ENCODE data around the gene MTCL3.

Gene MTCL3

GRCh38 chr6:127477658-127478057 lies 41.5 kb downstream of the MTCL3 start:
- peaks cover 27% of the 10 kb centered on the region for H3K79me2 ChIP-seq (replicated peaks; ENCODE audit: insufficient read depth, low read length)
- no peaks in the 10 kb centered on the region for H3K27me3 ChIP-seq (ENCODE audit: insufficient read depth, low read depth, low read length)
- no peak overlapping the region for H3K9ac ChIP-seq (ENCODE audit: low read length)
- peaks cover 53% of the 10 kb centered on the region for H3K36me3 ChIP-seq (ENCODE audit: insufficient read depth, low read length)
- no peaks in the 10 kb centered on the region for H3F3A ChIP-seq (ENCODE audit: insufficient read depth, low read length, poor library complexity, severe bottlenecking)
- H3K27ac ChIP-seq (ENCODE audit: low read length), result no peak overlapping the region
- H3K9me2 ChIP-seq (ENCODE audit: insufficient read depth, low read length), result no peaks in the 10 kb centered on the region
- no peaks in the 10 kb centered on the region for H3K9me3 ChIP-seq (ENCODE audit: low read length)
- no peak for TF ChIP-seq TAF1 (IDR thresholded peaks at IDR 0.05; ENCODE audit: low read depth)
- TF ChIP-seq, protein P1, sequence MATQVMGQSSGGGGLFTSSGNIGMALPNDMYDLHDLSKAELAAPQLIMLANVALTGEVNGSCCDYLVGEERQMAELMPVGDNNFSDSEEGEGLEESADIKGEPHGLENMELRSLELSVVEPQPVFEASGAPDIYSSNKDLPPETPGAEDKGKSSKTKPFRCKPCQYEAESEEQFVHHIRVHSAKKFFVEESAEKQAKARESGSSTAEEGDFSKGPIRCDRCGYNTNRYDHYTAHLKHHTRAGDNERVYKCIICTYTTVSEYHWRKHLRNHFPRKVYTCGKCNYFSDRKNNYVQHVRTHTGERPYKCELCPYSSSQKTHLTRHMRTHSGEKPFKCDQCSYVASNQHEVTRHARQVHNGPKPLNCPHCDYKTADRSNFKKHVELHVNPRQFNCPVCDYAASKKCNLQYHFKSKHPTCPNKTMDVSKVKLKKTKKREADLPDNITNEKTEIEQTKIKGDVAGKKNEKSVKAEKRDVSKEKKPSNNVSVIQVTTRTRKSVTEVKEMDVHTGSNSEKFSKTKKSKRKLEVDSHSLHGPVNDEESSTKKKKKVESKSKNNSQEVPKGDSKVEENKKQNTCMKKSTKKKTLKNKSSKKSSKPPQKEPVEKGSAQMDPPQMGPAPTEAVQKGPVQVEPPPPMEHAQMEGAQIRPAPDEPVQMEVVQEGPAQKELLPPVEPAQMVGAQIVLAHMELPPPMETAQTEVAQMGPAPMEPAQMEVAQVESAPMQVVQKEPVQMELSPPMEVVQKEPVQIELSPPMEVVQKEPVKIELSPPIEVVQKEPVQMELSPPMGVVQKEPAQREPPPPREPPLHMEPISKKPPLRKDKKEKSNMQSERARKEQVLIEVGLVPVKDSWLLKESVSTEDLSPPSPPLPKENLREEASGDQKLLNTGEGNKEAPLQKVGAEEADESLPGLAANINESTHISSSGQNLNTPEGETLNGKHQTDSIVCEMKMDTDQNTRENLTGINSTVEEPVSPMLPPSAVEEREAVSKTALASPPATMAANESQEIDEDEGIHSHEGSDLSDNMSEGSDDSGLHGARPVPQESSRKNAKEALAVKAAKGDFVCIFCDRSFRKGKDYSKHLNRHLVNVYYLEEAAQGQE (IDR thresholded peaks at IDR 0.05; ENCODE audit: borderline replicate concordance), result no peak
- TF ChIP-seq SMC3 (conservative IDR thresholded peaks at IDR 0.05; ENCODE audit: poor library complexity), result no peak
- H4K20me1 ChIP-seq (ENCODE audit: insufficient read depth), result peaks cover 8% of the 10 kb centered on the region
- no peak overlapping the region for H3K4me2 ChIP-seq (ENCODE audit: low read length)
- no peak overlapping the region for H2AFZ ChIP-seq (ENCODE audit: low read depth, low read length)
- H3K4me3 ChIP-seq (ENCODE audit: low read length), result no peak overlapping the region

DNA sequence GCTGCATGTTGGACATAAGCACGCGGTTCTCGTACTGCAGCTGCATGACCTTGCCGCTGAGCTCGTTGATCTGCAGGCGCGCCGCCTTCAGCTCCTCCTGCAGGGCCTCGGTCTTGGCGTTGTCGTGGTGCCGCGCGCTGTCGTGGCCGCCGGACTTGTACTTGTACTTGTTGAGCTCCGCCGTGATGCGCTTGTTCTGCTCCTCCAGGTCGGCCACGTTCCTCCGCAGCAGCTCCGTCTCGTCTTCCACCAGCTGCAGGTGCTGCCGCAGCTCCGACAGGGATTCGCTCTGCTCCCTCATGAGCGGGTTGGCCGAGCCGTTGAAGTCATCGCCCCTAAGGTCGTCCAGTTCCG lies 43.3 kb downstream of the MTCL3 start:
- Histone ChIP-seq H2AFZ (ENCODE audit: low read depth, low read length) (no peak overlapping the region), H3K9me3 (ENCODE audit: low read length) (no peaks in the 10 kb centered on the region), H3K4me3 (ENCODE audit: low read length) (no peak overlapping the region), H3K9me2 (ENCODE audit: insufficient read depth, low read length) (no peaks in the 10 kb centered on the region), H3K79me2 (replicated peaks; ENCODE audit: insufficient read depth, low read length) (peaks cover 33% of the 10 kb centered on the region), H3K27ac (ENCODE audit: low read length) (no peak overlapping the region), H3K36me3 (ENCODE audit: insufficient read depth, low read length) (peaks cover 47% of the 10 kb centered on the region), H3K27me3 (ENCODE audit: insufficient read depth, low read depth, low read length) (no peaks in the 10 kb centered on the region), H4K20me1 (ENCODE audit: insufficient read depth) (no peaks in the 10 kb centered on the region), H3F3A (ENCODE audit: insufficient read depth, low read length, poor library complexity, severe bottlenecking) (no peaks in the 10 kb centered on the region), H3K4me2 (ENCODE audit: low read length) (no peak overlapping the region), H3K9ac (ENCODE audit: low read length) (no peak overlapping the region)
- no peak for TF ChIP-seq SMC3 (conservative IDR thresholded peaks at IDR 0.05; ENCODE audit: poor library complexity)
- TF ChIP-seq RAD21 (conservative IDR thresholded peaks at IDR 0.05), result no peak
- no peak for TF ChIP-seq TAF1 (IDR thresholded peaks at IDR 0.05; ENCODE audit: low read depth)
- TF ChIP-seq EZH2 (IDR thresholded peaks at IDR 0.05; ENCODE audit: borderline replicate concordance, insufficient read depth, low read length, poor library complexity, severe bottlenecking), result no peak
- TF ChIP-seq CTCF (IDR thresholded peaks at IDR 0.05; ENCODE audit: poor library complexity, severe bottlenecking), result no peak
- TF ChIP-seq EP300 (conservative IDR thresholded peaks at IDR 0.05; ENCODE audit: poor library complexity, severe bottlenecking), result no peak

- no peak overlapping the region for H3K4me3 ChIP-seq (ENCODE audit: low read length)
- peaks cover 37% of the 10 kb centered on the region for H3K79me2 ChIP-seq (replicated peaks; ENCODE audit: insufficient read depth, low read length)
- no peaks in the 10 kb centered on the region for H3K27me3 ChIP-seq (ENCODE audit: insufficient read depth, low read depth, low read length)
- H3K4me2 ChIP-seq (ENCODE audit: low read length), result no peak overlapping the region
- no peaks in the 10 kb centered on the region for H3K9me2 ChIP-seq (ENCODE audit: insufficient read depth, low read length)
- H3K36me3 ChIP-seq (ENCODE audit: insufficient read depth, low read length), result peaks cover 52% of the 10 kb centered on the region
- no peak for TF ChIP-seq POLR2AphosphoS5 (IDR thresholded peaks at IDR 0.05)
- TF ChIP-seq SMC3 (conservative IDR thresholded peaks at IDR 0.05; ENCODE audit: poor library complexity), result no peak
- no peak for TF ChIP-seq MXI1 (conservative IDR thresholded peaks at IDR 0.05; ENCODE audit: poor library complexity, severe bottlenecking)
- TF ChIP-seq CTCF (IDR thresholded peaks at IDR 0.05; ENCODE audit: poor library complexity, severe bottlenecking), result no peak
- TF ChIP-seq, protein P1 (IDR thresholded peaks at IDR 0.05; ENCODE audit: borderline replicate concordance), result no peak
- TF ChIP-seq EZH2 (IDR thresholded peaks at IDR 0.05; ENCODE audit: borderline replicate concordance, insufficient read depth, low read length, poor library complexity, severe bottlenecking), result no peak
- no peak for TF ChIP-seq RAD21 (conservative IDR thresholded peaks at IDR 0.05)
- no peak for TF ChIP-seq TAF1 (IDR thresholded peaks at IDR 0.05; ENCODE audit: low read depth)
- no peak for TF ChIP-seq EP300 (conservative IDR thresholded peaks at IDR 0.05; ENCODE audit: poor library complexity, severe bottlenecking)
- no peaks in the 10 kb centered on the region for H4K20me1 ChIP-seq (ENCODE audit: insufficient read depth)
- no peaks in the 10 kb centered on the region for H3F3A ChIP-seq (ENCODE audit: insufficient read depth, low read length, poor library complexity, severe bottlenecking)
- no peak overlapping the region for H3K27ac ChIP-seq (ENCODE audit: low read length)
- H2AFZ ChIP-seq (ENCODE audit: low read depth, low read length), result no peak overlapping the region
- H3K9ac ChIP-seq (ENCODE audit: low read length), result no peak overlapping the region
- no peaks in the 10 kb centered on the region for H3K9me3 ChIP-seq (ENCODE audit: low read length)
Measured at GRCh38 chr6:127475135-127475822, 43.9 kb downstream of the MTCL3 start.
